Measurements from ENCODE around the gene CEBPA. TPM values are rescaled to one million over a fixed set of nuclear protein-coding genes. Genes with fewer than 3 reads are reported as not detected.

Gene CEBPA
- total RNA-seq, 1 experiment from 2014 or later, result 3.2 TPM

DNA sequence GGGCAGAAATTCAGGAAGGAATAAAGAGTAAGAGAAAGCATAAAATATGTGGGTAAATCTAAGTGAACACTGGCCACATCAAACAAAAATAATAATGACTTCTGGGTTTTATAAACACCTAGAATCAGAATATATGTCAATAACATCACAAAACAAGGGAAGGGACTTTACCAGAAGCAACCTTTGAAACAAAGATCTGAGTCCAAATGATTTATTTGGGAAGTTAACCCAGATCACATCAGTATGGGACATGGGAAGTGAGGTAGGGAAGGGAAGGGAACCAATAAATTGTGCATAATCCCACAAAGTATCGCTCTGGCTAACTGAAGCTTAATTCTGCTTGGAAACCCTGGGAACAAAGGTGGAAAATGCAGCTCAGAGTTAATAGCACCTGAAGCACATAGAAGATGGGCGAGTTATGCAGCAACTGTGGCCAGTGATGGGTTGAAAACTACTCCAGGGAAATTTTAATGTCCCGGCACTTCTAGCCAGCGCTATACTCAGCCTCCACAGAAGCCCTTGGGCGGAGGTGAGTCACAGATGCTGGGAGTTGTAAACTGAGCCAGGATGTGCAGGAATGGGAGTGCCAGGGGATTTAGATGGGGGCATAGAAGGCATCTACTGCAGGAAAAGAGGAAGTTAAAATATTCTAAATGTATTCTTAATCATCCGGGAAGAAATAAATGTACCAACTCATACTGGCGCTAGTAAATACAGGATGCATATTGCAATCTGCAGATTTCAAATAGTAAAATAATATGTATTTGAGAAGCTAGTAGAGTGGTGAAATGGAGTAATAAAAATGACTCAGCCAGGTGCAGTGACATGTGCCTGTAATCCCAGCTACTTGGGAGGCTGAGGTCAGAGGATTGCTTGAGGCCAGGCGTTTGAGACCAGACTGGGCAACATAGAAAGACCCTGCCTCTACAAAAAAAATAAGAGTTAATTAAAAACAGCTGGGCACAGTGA, 37.0 kb upstream of the CEBPA start:
- no peak overlapping the region for H3K56ac ChIP-seq (ENCODE audit: insufficient read length, low read depth, low read length)
- H4K20me1 ChIP-seq (ENCODE audit: control insufficient read depth, insufficient read depth, insufficient read length), result no peaks in the 10 kb centered on the region
- no peak overlapping the region for H2BK120ac ChIP-seq (ENCODE audit: low read depth, low read length, poor library complexity, severe bottlenecking)
- no peaks in the 10 kb centered on the region for H3K27me3 ChIP-seq (ENCODE audit: insufficient read depth, low read length)
- no peaks in the 10 kb centered on the region for H3K9me3 Mint-ChIP-seq
- no peak overlapping the region for H4K8ac ChIP-seq (replicated peaks; ENCODE audit: insufficient read length, low read depth, low read length)
- H3T11ph ChIP-seq (ENCODE audit: low read length), result no peak overlapping the region
- no peak overlapping the region for H3K18ac ChIP-seq (ENCODE audit: insufficient read length, low read depth, low read length)
- no peak overlapping the region for H4K91ac ChIP-seq (ENCODE audit: insufficient read length, low read depth, low read length)
- peaks cover 32% of the 10 kb centered on the region for H3K27me3 Mint-ChIP-seq (ENCODE audit: low read depth)
- H3K14ac ChIP-seq (ENCODE audit: insufficient read depth, low read length), result no peak overlapping the region
- H3K27ac Mint-ChIP-seq, result no peak overlapping the region
- H3K9me3 ChIP-seq (ENCODE audit: control insufficient read depth, low read depth, low read length), result no peaks in the 10 kb centered on the region
- H3K4me3 Mint-ChIP-seq, result no peak overlapping the region
- no peak overlapping the region for H2AK5ac ChIP-seq (ENCODE audit: insufficient read length, low read length)
- WGBS (ENCODE audit: extremely low coverage, insufficient read length, low lambda C conversion rate), result no CpG with 5 or more reads among the region's 8 CpGs
- no peaks in the 10 kb centered on the region for H3K4me1 ChIP-seq (ENCODE audit: insufficient read depth, low read length)
- peaks cover 2 to 6% of the 10 kb centered on the region in 2 experiments for H3K4me1 Mint-ChIP-seq
- H2AFZ ChIP-seq (ENCODE audit: low read length), result no peak overlapping the region
- no peak overlapping the region for H3K23ac ChIP-seq (ENCODE audit: insufficient read length, low read depth, low read length)
- no peak overlapping the region for H3K4ac ChIP-seq (ENCODE audit: low read depth, low read length)
- H2BK15ac ChIP-seq (ENCODE audit: low read depth, low read length), result no peak overlapping the region
- no peak overlapping the region for H3K4me2 ChIP-seq (ENCODE audit: insufficient read depth, insufficient read length, low read length)
- TF ChIP-seq, protein P1, sequence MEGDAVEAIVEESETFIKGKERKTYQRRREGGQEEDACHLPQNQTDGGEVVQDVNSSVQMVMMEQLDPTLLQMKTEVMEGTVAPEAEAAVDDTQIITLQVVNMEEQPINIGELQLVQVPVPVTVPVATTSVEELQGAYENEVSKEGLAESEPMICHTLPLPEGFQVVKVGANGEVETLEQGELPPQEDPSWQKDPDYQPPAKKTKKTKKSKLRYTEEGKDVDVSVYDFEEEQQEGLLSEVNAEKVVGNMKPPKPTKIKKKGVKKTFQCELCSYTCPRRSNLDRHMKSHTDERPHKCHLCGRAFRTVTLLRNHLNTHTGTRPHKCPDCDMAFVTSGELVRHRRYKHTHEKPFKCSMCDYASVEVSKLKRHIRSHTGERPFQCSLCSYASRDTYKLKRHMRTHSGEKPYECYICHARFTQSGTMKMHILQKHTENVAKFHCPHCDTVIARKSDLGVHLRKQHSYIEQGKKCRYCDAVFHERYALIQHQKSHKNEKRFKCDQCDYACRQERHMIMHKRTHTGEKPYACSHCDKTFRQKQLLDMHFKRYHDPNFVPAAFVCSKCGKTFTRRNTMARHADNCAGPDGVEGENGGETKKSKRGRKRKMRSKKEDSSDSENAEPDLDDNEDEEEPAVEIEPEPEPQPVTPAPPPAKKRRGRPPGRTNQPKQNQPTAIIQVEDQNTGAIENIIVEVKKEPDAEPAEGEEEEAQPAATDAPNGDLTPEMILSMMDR (conservative IDR thresholded peaks at IDR 0.05), result no peak
- no peaks in the 10 kb centered on the region for H3K23me2 ChIP-seq (ENCODE audit: insufficient read length, low read depth, low read length, poor library complexity, severe bottlenecking)
- H2BK20ac ChIP-seq (ENCODE audit: low read depth, low read length, poor library complexity, severe bottlenecking), result no peak overlapping the region
- no peak overlapping the region for H3K27ac ChIP-seq (ENCODE audit: insufficient read length, low read depth, low read length)
- H3K36me3 Mint-ChIP-seq (ENCODE audit: insufficient read depth in 1 of 3, low read depth in 3 of 3), result no peaks in the 10 kb centered on the region
- DNase-seq, result no peak
- no peak overlapping the region for H2BK5ac ChIP-seq (ENCODE audit: insufficient read length, low read length)
- H2BK12ac ChIP-seq (ENCODE audit: insufficient read length, low read depth, low read length), result no peak overlapping the region
- no peaks in the 10 kb centered on the region for H3K79me2 ChIP-seq (ENCODE audit: insufficient read depth, low read length)
- no peak overlapping the region for H3K9ac ChIP-seq (ENCODE audit: extremely low read depth, insufficient read length, low read length)
- no peak overlapping the region for H4K5ac ChIP-seq (ENCODE audit: insufficient read length, low read depth, low read length)
- no peaks in the 10 kb centered on the region for H3K79me1 ChIP-seq (ENCODE audit: insufficient read depth, low read depth, low read length, poor library complexity, severe bottlenecking)

All from H9 (cell line).